LNCaP clone FGC (cell line): Measurements from ENCODE around the gene CTRB2.
"Not testable (repeated sequence)": the region's sequence is repeated elsewhere in the genome, so short reads cannot be mapped to it uniquely, and the experiment has no call there.

ENCODE experiments used
- DNase-seq: peaks from one replicate; pipeline ENCODE4 v3.0.0-alpha.2; 2011; ENCODE audit warnings: low read depth
- H3K4me3 ChIP-seq: 2 replicates; pipeline ENCODE4 v1.5.1; 2011; ENCODE audit warnings: mild to moderate bottlenecking, low read depth, low read length, control low read depth
- CTCF ChIP-seq: IDR thresholded peaks from 2 replicates; pipeline ENCODE4 v1.5.1; 2012; ENCODE audit warnings: mild to moderate bottlenecking; ENCODE audit not compliant: control insufficient read depth, insufficient read depth; ENCODE audit errors: extremely low read depth

CTRB2 gene

GRCh38 chr16:75247249-75247648 is 40.3 kb upstream of the CTRB2 start:
- no peak overlapping the region for H3K4me3 ChIP-seq
- no peak for DNase-seq
- TF ChIP-seq CTCF = no peak

- no peak for DNase-seq
- H3K4me3 ChIP-seq = no peak overlapping the region
- no peak for TF ChIP-seq CTCF
Observed at GRCh38 chr16:75246504-75247205, 39.7 kb upstream of the CTRB2 start.

- DNase-seq = peak; percentile 69
- H3K4me3 ChIP-seq = no peak overlapping the region
- TF ChIP-seq CTCF = no peak
Observed at GRCh38 chr16:75244844-75245758, 38.1 kb upstream of the CTRB2 start.

- DNase-seq = no peak
- no peak for TF ChIP-seq CTCF
- no peak overlapping the region for H3K4me3 ChIP-seq
Observed at GRCh38 chr16:75244225-75244809, 37.4 kb upstream of the CTRB2 start.

GRCh38 chr16:75243667-75244224 is 36.8 kb upstream of the CTRB2 start:
- no peak for DNase-seq

GRCh38 chr16:75242436-75243078 is 35.6 kb upstream of the CTRB2 start:
- not testable (repeated sequence) for DNase-seq, H3K4me3 ChIP-seq

More at GRCh38 chr16:75243667-75244224, 36.8 kb upstream of the CTRB2 start:
- H3K4me3 ChIP-seq = no peak overlapping the region
- TF ChIP-seq CTCF = no peak
